Right kidney (tissue), 1 donor: ENCODE data around the gene ZBED1.
"Not testable (repeated sequence)": the region's sequence is repeated elsewhere in the genome, so short reads cannot be mapped to it uniquely, and the experiment has no call there.

Experiments
- DNase-seq: peaks from one replicate; pipeline ENCODE4 v3.0.0-alpha.2; 2016

Gene ZBED1

DNA sequence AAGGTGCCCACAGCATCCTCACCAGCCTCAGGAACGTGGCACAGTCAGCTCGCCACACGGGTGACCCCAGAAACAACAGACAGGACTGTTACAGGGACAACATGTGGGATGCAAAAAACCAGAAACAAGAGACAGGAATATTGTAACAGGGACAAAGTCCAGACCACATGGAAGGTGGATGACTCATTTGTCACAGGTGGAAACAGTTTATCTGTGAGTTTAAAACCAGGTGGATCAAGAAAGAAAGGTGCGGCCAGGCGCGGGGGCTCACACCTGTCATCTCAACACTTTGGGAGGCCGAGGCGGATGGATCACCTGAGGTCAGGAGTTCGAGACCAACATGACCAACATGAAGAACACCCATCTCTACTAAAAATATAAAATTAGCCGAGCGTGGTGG, 23.5 kb downstream of the ZBED1 start:
- DNase-seq = not testable (repeated sequence)

DNA sequence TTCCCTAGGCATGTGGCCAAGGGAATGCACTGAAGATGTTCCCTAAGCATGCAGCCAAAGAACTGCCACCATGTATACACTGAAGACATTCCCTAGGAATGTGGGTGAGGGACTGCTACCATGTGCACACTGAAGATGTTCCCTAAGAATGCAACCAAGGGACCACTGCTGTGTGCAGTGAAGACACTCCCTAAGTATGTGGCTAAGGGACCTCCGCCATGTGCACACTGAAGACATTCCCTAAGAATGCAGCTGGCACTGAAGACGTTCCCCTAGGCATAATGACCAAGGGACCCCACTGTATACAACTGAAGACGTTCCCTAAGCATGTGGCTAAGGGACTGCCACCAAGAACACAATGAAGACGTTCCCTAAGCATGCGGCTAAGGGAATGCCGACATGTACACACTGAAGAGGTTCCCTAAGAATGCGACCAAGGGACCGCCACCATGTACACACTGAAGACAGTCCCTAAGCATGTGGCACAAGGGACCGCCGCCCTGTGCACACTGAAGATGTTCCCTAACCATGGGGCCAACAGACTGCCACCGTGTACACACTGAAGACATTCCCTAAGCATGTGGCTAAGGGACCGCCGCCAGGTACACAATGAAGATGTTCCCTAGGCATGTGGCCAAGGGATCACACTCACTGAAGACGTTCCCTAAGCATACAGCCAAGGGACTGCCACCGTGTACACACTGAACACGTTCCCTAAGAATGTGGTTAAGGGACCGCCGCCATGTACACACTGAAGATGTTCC, 25.6 kb downstream of the ZBED1 start:
- DNase-seq = no peak

DNA sequence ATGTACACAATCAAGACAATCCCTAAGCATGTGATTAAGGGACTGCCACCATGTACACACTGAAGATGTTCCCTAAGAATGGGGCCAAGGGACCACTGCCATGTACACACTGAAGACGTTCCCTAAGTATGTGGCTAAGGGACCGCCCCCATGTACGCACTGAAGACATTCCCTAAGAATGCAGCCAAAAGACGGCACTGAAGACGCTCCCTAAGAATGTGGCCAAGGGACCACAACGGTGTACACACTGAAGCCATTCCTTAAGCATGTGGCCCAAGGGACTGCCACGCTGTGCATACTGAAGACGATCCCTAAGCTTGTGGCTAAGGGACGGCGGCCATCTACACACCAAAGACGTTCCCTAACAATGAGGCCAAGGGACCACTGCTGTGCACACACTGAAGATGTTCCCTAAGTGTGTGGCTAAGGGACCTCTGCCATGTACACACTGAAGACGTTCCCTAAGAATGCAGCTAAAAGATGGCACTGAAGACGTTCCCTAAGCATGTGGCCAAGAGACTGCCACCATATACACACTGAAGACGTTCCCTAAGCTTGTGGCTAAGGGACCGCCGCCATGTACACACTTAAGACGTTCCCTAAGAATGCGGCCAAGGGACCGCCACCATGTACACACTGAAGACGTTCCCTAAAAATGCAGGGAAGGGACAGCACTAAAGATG, 26.4 kb downstream of the ZBED1 start:
- DNase-seq = no peak

DNA sequence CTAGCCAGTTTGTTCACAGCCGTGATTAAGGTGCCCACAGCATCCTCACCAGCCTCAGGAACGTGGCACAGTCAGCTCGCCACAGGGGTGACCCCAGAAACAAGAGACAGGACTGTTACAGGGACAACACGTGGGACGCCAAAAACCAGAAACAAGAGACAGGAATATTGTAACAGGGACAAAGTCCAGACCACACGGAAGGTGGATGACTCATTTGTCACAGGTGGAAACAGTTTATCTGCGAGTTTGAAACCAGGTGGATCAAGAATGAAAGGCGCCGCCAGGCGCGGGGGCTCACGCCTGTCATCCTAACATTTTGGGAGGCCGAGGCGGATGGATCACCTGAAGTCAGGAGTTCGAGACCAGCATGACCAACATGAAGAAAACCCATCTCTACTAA, 27.7 kb downstream of the ZBED1 start:
- DNase-seq = not testable (repeated sequence)

DNA sequence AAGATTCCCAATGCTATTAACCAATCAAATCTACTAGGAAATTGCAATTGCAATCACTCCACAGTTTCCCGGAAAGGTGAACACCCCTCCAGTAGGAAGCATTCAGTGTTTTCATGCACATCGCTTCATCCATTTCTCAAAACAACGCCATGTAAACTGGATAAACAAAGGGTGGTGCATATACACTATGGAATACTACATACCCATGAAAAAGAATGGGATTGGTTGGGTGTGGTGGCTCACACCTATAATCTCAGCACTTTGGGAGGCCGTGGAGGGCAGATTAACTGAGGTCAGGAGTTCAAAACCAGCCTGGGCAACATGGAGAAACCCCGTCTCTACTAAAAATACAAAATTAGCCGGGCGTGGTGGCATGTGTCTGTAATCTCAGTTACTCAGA, 29.1 kb downstream of the ZBED1 start:
- no peak for DNase-seq

DNA sequence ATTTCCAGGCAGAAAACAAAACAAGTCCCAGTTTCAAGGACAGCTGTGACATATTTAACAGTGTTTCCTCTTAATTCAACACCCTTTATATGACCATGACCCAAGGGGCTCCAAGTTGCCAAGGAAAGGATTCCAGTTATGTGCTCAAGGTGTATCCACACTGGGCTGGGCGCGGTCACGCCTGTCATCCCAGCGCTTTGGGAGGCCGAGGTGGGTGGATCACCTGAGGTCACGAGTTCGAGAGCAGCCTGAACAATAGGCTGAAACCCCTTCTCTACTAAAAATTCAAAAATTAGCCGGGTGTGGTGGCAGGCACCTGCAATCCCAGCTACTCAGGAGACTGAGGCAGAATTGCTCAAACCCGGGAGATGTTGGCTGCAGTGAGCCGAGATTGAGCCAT, 29.6 kb downstream of the ZBED1 start:
- not testable (repeated sequence) for DNase-seq

DNA sequence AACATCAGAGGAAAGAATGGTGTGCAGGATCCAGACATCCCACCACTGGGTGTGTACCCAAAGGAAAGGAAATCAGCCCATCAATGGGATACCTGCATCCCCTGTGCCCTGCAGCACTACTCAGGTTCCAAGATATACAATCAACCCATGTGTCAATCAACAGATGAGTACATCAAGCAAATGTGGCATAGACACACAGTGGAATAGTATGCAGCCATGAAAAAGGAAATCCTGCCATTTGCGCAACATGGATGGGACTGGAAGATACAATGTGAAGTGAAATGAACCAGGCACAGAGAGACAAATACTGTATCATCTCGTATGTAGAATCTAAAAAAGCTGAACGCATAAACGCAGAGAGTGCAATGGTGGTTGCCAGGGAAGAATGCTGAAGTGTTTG, 30.9 kb downstream of the ZBED1 start:
- not testable (repeated sequence) for DNase-seq

DNA sequence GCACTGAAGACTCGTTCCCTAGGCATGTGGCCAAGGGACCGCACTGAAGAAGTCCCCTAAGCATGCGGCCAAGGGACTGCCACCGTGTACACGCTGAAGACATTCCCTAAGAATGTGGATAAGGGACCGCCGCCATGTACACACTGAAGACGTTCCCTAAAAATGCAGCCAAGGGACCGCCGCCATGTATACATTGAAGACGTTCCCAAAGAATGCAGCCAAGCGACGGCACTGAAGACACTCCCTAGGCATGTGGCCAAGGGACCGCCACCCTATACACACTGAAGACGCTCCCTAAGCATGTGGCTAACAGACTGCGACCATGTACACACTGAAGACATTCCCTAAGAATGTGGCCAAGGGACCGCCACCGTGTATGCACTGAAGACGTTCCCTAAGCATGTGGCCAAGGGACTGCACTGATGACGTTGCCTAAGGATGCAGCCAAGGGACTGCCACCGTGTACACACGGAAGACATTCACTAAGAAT, 31.5 kb downstream of the ZBED1 start:
- no peak for DNase-seq

DNA sequence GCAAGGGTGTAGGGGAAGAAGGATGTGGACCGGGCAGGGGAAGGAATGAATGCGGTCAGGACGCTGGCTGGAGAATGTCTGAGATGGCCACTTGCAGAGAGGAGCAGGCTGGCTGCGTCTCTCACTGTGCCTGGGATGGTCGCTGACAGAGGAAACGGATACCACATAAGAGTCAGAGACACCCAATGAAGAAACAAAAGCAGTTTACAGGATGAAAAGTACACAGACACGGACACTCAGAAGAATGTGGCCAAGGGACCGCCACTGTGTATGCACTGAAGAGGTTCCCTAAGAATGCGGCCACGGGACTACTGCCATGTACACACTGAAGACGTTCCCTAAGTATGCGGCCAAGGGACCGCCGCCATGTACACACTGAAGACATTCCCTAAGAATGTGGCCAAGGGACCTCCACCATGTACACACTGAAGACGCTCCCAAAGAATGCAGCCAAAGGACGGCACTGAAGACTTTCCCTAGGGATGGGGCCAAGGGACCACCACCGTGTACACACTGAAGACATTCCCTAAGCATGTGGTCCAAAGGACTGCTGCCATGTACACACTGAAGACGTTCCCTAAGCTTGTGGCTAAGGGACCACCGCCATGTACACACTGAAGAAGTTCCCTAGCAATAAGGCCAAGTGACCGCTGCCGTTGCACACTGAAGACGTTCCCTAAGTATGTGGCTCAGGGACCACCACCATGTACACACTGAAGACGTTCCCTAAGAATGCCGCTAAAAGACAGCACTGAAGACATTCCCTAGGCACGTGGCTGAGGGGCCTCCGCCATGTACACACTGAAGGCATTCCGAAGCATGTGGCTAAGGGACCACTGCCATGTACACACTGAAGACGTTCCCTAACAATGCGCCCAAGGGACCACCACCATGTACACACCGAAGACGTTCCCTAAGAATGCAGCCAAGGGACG, 32.2 kb downstream of the ZBED1 start:
- DNase-seq = no peak

DNA sequence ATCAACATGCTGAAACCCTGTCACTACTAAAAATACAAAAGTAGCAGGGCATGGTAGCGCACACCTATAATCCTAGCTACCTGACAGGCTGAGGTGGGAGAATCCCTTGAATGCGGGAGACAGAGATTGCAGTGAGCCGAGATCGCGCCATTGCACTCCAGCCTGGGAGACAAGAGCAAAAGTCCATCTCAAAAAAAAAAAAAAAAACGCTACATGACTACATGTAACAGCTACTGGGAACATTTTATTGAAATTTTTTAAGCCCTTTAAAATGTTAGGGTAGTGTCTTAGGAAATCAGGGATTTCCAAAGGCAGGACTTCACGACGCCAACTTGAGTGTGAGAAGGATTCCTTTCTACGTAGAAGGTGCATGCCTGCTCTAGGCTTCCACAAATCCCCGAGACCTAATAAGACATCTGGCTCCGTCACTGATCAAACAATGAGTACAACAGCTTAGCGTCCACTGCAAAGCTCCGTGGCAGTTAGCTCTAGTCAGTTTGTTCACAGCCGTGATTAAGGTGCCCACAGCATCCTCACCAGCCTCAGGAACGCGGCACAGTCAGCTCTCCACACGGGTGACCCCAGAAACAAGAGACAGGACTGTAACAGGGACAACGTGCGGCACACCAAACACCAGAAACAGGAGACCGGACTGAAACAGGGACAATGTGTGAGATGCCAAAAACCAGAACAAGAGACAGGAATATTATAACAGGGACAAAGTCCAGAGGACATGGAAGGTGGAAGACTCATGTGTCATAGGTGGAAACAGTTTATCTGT, 33.7 kb downstream of the ZBED1 start:
- no peak for DNase-seq

DNA sequence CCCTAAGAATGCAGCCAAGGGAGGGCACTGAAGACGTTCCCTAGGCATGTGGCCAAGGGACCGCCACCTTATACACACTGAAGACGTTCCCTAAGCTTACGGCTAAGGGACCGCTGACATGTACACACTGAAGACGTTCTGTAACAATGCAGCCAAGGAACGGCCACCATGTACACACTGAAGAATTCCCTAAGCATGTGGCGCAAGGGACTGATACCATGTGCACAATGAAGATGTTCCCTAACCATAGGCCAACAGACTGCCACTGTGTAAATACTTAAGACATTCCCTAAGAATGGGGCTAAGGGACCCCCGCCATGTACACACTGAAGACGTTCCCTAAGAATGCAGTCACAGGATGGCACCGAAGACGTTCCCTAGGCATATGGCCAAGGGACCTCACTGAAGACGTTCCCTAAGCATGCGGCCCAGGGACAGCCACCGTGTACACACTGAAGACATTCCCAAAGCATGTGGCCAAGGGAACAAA, 36.1 kb downstream of the ZBED1 start:
- no peak for DNase-seq

DNA sequence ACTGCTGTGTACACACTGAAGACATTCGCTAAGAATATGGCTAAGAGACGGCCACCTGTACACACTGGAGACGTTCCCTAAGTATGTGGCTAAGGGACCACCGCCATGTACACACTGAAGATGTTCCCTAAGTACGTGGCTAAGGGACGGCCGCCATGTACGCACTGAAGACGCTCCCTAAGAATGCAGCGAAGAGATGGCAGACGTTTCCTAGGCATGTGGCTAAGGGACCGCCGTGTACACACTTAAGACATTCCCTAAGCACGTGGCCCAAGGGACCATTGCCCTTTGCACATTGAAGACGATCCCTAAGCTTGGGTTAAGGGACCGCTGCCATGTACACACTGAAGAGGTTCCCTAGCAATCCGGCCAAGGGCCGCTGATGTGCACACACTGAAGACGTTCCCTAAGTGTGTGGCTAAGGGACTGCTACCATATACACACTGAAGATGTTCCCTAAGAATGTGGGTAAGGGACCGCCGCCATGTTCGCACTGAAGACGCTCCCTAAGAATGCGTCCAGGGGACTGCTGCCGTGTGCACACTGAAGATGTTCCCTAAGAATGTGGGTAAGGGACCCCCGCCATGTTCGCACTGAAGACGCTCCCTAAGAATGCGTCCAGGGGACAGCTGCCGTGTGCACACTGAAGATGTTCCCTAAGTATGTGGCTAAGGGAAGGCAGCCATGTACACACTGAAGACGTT, 36.7 kb downstream of the ZBED1 start:
- DNase-seq = no peak

DNA sequence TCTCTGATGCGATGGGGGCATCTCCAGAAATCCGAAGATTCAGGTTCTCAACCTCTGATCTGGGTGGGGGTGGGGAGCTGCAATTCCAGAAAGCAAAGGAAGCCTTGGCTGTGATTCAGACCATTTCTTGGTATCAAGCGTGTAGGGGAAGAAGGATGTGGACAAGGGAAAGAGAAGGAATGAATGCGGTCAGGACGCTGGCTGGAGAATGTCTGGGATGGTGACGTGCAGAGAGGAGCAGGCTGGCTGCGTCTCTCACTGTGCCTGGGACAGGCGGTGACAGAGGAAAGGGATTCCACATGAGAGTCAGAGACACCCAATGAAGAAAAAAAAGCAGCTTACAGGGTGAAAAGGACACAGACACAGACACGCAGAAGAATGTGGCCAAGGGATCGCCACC, 37.3 kb downstream of the ZBED1 start:
- DNase-seq = not testable (repeated sequence)

DNA sequence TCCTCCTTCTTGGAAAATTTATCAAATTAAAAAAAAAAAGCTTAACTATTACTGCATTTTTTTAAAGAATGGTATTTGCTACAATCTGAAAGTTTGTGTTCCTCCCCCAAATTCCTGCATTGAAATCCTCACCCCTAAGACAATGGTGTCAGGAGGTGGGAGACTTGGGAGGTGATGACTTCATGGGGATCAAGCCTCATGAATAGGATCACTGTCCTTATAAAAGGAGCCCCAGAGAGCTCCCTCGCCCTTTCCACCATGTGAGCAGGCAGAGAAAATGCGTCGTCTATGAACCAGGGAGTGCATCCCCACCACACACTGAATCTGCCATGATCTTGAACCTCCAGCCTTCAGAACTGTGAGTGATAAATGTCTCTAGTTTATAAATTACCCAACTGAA, 38.0 kb downstream of the ZBED1 start:
- DNase-seq = no peak

DNA sequence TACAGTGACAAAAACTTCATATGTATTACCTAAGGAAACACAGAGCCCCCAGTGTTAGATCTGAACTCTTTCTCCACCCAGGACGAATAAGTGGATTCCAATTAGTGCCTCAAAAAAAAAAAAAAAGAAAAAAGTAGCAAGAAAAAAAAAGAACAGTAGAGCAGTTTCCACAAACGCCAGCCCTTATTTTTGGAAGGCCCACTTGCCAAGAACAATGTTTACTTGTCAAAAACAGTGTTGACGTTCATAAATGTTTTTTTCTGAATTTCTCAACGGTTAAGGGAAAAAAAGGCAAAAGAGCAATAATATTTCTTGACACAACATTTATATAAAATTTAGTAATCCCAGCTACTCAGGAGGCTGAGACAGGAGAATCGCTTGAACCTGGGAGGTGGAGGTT, 38.7 kb downstream of the ZBED1 start:
- DNase-seq = no peak

DNA sequence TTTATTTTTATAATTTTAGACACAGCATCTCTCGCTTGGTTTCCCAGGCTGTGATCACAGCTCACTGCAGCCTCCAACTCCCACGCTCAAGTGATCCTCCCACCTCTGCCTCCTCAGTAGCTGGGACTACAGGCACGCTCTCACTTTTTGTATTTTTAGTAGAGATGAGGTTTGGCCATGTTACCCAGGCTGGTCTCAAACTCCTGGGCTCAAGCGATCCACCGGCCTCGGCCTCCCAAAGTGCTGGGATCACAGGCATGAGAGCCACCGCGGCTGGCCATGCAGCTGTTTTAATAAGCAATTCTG, 39.1 kb downstream of the ZBED1 start:
- DNase-seq = no peak

DNA sequence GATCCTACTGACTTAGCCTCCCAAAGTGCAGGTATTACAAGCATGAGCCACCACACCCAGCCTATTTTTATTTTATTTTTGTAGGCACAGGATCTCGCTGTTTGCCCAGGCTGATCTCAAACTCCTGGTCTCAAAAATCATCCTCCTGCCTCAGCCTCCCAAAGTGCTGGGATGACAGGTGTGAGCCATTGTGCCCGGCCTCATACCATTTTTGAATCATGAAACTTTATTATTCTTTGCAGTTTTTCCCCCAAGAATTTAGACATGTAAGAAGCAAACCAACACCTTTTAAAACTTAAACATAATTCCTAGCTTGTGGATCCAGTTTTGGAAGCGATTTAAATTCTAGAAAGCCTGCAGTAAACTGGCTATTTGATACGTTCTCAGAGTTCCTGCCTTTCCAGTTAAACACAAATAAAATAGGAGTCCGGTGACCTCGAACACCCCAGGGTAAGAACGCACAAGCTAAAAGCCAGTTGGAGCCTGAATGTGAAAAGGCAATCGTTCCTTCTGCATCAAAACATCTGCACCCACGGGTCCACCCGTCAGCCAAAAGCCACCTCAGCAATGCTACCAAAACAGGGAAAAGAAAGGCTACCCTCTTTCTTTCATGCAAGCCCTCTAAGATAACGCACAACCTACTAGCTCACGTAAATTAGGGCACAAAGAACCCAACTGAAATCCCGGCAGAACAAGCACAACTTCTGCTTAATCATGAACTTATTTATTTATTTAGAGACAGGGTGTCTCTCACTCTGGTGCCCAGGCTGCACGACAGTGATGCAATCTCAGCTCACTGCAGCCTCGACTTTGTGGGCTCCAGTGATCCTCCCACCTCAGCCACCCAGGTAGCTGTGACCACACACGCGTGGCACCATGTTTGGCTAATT, 39.7 kb downstream of the ZBED1 start:
- DNase-seq = not testable (repeated sequence)

DNA sequence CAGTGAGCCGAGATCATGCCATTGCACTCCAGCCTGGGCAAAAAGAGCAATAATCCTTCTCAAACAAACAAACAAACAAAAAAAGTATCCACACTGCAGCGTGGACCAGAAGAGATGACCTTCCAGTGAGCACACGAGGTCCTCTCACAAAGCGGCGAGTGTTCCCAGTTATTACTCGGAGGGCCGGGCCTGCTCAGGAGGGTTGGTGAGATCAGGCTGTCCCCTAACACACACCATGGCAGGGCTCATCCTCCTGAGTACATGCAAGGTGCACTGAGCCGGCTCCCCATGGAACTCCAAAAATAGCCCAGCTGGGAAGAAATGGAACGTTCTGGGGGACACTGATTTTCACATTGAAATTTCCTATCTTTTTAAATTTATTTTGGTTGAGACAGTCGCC, 40.7 kb downstream of the ZBED1 start:
- DNase-seq = not testable (repeated sequence)

DNA sequence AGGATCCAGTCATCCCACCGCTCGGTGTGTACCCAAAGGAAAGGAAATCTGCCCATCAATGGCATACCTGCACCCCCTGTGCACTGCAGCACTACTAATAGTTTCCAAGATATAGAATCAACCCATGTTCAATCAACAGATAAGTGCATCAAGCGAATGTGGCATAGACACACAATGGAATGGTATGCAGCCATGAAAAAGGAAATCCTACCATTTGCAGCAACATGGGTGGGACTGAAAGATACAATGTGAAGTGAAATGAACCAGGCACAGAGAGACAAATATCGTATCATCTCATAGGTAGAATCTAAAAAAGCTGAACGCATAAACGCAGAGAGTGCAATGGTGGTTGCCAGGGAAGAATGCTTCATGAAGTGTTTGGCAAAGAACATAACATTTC, 42.5 kb downstream of the ZBED1 start:
- DNase-seq = no peak
